GM10248 (cell line): ENCODE measurements around the gene MYL10.
"Not testable (repeated sequence)": the region's sequence is repeated elsewhere in the genome, so short reads cannot be mapped to it uniquely, and the experiment has no call there.

Experiments
- CTCF ChIA-PET: fragments of 300-600 bp; sonication (Branson Sonifier 250); formaldehyde crosslinking; extraction: SDS; loops from one replicate; lab custom pipeline; 2021; ENCODE audit warnings: antibody characterized with exemption; lab: Yijun Ruan, JAX
- POLR2A ChIA-PET: fragments of 350-650 bp; sonication (Branson Sonifier 250); formaldehyde crosslinking; extraction: SDS; loops from one replicate; lab custom pipeline; 2020; ENCODE audit warnings: antibody characterized with exemption; lab: Yijun Ruan, JAX
- DNase-seq: peaks from one replicate; pipeline ENCODE4 v3.0.0; 2012; ENCODE audit errors: extremely low spot score
- CTCF ChIP-seq: IDR thresholded peaks from 2 replicates; pipeline ENCODE4 v1.5.1; 2012; ENCODE audit warnings: mild to moderate bottlenecking, low read depth; ENCODE audit errors: extremely low read depth, missing control alignments, control extremely low read depth

Gene MYL10

GRCh38 chr7:101663747-101664146, 34.7 kb upstream of the MYL10 start:
- ChIA-PET CTCF (no interaction called here), POLR2A (no interaction called here)
- DNase-seq: no peak
- no peak for TF ChIP-seq CTCF

- TF ChIP-seq CTCF: no peak
- ChIA-PET POLR2A (no interaction called here), CTCF (interaction anchor here (0.8 kb wide), 1 partner anchor 11 kb away, joined by 3 read pairs; no protein-coding TSS in a partner anchor)
- no peak for DNase-seq
These were observed 33.4 kb upstream of the MYL10 start for GRCh38 chr7:101662447-101662998.

- ChIA-PET POLR2A (no interaction called here), CTCF (interaction anchor here (1.3 kb wide), 1 partner anchor 20 kb away, joined by 3 read pairs; no protein-coding TSS in a partner anchor)
- no peak for DNase-seq
- TF ChIP-seq CTCF: no peak
These were observed 30.6 kb upstream of the MYL10 start for GRCh38 chr7:101659706-101660105.

GRCh38 chr7:101657171-101657570, 28.1 kb upstream of the MYL10 start:
- TF ChIP-seq CTCF: no peak
- CTCF ChIA-PET: no interaction called here
- DNase-seq: no peak
- POLR2A ChIA-PET: no interaction called here

- CTCF ChIA-PET: interaction anchor here (1.2 kb wide), 1 partner anchor 16 kb away, joined by 3 read pairs; no protein-coding TSS in a partner anchor
These were observed 22.0 kb upstream of the MYL10 start for GRCh38 chr7:101651112-101651511.

GRCh38 chr7:101650579-101651081, 21.5 kb upstream of the MYL10 start:
- no peak for DNase-seq
- CTCF ChIA-PET: interaction anchor here (1.2 kb wide), 1 partner anchor 16 kb away, joined by 3 read pairs; no protein-coding TSS in a partner anchor
- POLR2A ChIA-PET: no interaction called here
- TF ChIP-seq CTCF: no peak

More at GRCh38 chr7:101651112-101651511, 22.0 kb upstream of the MYL10 start:
- POLR2A ChIA-PET: no interaction called here
- no peak for TF ChIP-seq CTCF
- no peak for DNase-seq

GRCh38 chr7:101647876-101648275, 18.8 kb upstream of the MYL10 start:
- DNase-seq, POLR2A ChIA-PET: not testable (repeated sequence)
- CTCF ChIA-PET: interaction anchor here (1.2 kb wide), 1 partner anchor 9 kb away, joined by 3 read pairs; no protein-coding TSS in a partner anchor
